Breast epithelium (tissue), 3 donors: ENCODE data around the gene DHRS12.

Experiments
- POLR2A ChIP-seq: fragments of 450-650 bp; IDR thresholded peaks from one replicate; pipeline ENCODE4 v1.6.1; 2016; ENCODE audit warnings: antibody characterized with exemption, mild to moderate bottlenecking, moderate library complexity
- TF ChIP-seq, protein P1 (sequence below), 3 donors: fragments of 450-650 bp; IDR thresholded peaks; one replicate each; pipeline ENCODE4 v1.5.1; 2016 to 2017; ENCODE audit warnings: antibody characterized with exemption in 3 of 3, mild to moderate bottlenecking in 3 of 3, moderate library complexity in 3 of 3

DNA sequence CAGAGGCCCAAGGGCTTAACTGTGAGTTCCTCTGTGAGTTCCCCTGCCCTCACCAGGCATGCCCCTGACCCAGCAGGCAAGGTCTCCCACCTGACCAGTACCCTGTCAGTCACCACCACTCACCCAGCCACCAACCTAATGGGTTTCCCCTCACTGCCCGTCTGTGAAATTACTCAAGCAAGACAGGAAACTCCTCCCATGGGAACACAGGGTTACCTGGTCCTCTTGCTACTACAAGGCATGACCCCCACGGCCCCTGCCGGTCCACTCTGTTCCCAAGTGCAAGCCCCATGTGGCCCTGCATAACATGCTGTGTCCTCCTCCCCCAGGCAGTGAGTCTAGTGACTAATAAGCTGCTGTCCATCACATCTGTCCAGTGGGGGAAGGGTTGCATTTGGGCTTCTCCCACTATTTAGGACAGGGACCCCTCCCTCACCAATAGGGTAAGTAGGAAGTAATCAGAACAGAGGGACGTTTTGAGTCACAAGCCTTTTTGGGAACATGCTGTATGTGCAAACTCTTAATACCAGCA is 8.0 kb upstream of the DHRS12 start:
- TF ChIP-seq, protein P1, sequence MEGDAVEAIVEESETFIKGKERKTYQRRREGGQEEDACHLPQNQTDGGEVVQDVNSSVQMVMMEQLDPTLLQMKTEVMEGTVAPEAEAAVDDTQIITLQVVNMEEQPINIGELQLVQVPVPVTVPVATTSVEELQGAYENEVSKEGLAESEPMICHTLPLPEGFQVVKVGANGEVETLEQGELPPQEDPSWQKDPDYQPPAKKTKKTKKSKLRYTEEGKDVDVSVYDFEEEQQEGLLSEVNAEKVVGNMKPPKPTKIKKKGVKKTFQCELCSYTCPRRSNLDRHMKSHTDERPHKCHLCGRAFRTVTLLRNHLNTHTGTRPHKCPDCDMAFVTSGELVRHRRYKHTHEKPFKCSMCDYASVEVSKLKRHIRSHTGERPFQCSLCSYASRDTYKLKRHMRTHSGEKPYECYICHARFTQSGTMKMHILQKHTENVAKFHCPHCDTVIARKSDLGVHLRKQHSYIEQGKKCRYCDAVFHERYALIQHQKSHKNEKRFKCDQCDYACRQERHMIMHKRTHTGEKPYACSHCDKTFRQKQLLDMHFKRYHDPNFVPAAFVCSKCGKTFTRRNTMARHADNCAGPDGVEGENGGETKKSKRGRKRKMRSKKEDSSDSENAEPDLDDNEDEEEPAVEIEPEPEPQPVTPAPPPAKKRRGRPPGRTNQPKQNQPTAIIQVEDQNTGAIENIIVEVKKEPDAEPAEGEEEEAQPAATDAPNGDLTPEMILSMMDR (IDR thresholded peaks at IDR 0.05), result no peak
- TF ChIP-seq POLR2A, result no peak
